ENCODE measurements around the gene SLC24A2. TPM values are rescaled to one million over a fixed set of nuclear protein-coding genes. Genes with fewer than 3 reads are reported as not detected.

Gene SLC24A2
- total and polyA plus RNA-seq, 2 of the 8 experiments (the other 6 are each of a cell fraction or from before 2014, with no cell fraction given) = 2.8 to 6.5 TPM

- Histone ChIP-seq H3K4me3 (ENCODE audit: extremely low read depth in 1 of 4, insufficient read depth in 2 of 4, low read depth in 3 of 4, low read length in 4 of 4) (peak overlapping the region in 1 of 4 experiments; percentile 42; a peak in 2 of 8 replicates), H2BK15ac (ENCODE audit: low read length) (no peak overlapping the region), H3K23ac (ENCODE audit: insufficient read length) (no peak overlapping the region), H3K4ac (replicated peaks; ENCODE audit: insufficient read length, low read depth, low read length) (no peak overlapping the region), H3K27me3 (replicated peaks in 1 of 4; ENCODE audit: control insufficient read depth in 3 of 4, extremely low read depth in 1 of 4, insufficient read depth in 3 of 4, low read length in 3 of 4) (no peaks in the 10 kb centered on the region), H3K27ac (ENCODE audit: low read depth, low read length) (peak overlapping the region; percentile 43), H4K91ac (replicated peaks; ENCODE audit: insufficient read length, low read length) (peak overlapping the region; percentile 13), H4K20me1 (replicated peaks in 1 of 2; ENCODE audit: control insufficient read depth in 1 of 2, insufficient read depth in 2 of 2, low read length in 2 of 2) (no peaks in the 10 kb centered on the region), H3K9me3 (ENCODE audit: insufficient read depth in 2 of 2, low read depth in 1 of 2, low read length in 1 of 2) (peaks cover 0 to 11% of the 10 kb centered on the region in 2 experiments; a peak in 2 of 4 replicates), H2AFZ (ENCODE audit: low read length) (no peak overlapping the region), H3K79me2 (ENCODE audit: control insufficient read depth in 1 of 2, insufficient read depth in 2 of 2, low read length in 2 of 2) (no peaks in the 10 kb centered on the region), H3K23me2 (ENCODE audit: low read depth, low read length) (0 out of 2 replicates have a peak, but pooled peaks cover 2% of the 10 kb centered on the region), H4K8ac (ENCODE audit: extremely low read depth, insufficient read depth, low read length) (no peak overlapping the region), H2BK5ac (ENCODE audit: low read depth, low read length) (peak overlapping the region; percentile 63; the same call in 1 of the 2 replicates), H2BK20ac (ENCODE audit: low read length) (peak overlapping the region; percentile 87; the same call in 1 of the 2 replicates), H3K4me2 (ENCODE audit: insufficient read depth in 1 of 2, low read depth in 2 of 2, low read length in 2 of 2) (peak overlapping the region; percentile 28 to 36), H3K18ac (ENCODE audit: extremely low read depth, low read length) (no peak overlapping the region), H3K4me1 (replicated peaks in 1 of 4; ENCODE audit: control insufficient read depth in 3 of 4, insufficient read depth in 4 of 4, low read length in 3 of 4) (peaks cover 0 to 33% (median 8%) of the 10 kb centered on the region in 4 experiments; a peak in 5 of 7 replicates), H3K79me1 (ENCODE audit: low read depth, low read length) (no peaks in the 10 kb centered on the region), H2AK5ac (ENCODE audit: low read depth, low read length) (no peak overlapping the region), H2BK120ac (replicated peaks; ENCODE audit: low read depth, low read length) (peak overlapping the region; percentile 41), H3K36me3 (ENCODE audit: control insufficient read depth in 2 of 4, insufficient read depth in 4 of 4, low read length in 3 of 4) (no peaks in the 10 kb centered on the region; a peak in 1 of 8 replicates), H3K56ac (replicated peaks; ENCODE audit: insufficient read length, low read depth, low read length) (no peak overlapping the region), H3K14ac (ENCODE audit: insufficient read length) (no peak overlapping the region), H2BK12ac (ENCODE audit: low read depth, low read length) (no peak overlapping the region; the same call in 1 of the 2 replicates), H3K9ac (replicated peaks in 1 of 4; ENCODE audit: extremely low read depth in 1 of 4, low read depth in 3 of 4, low read length in 3 of 4) (no peak overlapping the region; a peak in 1 of 7 replicates), H4K5ac (ENCODE audit: insufficient read length, low read depth, low read length) (peak overlapping the region; percentile 57)
- POLR2A ChIA-PET (ENCODE audit: partially characterized antibody) = no interaction called here
- CTCF ChIA-PET (ENCODE audit: partially characterized antibody) = no interaction called here
- FAIRE-seq = peak; percentile 66
- 15% methylated on average over 4 of the region's 4 CpGs; no CpG with 5 or more reads in 1 of the 2 experiments for WGBS, 2 experiments (ENCODE audit: extremely low coverage in 1 of 2, insufficient coverage in 1 of 2, insufficient read length in 1 of 2, insufficient replicate concordance in 2 of 2, low coverage in 1 of 2, low lambda C conversion rate in 2 of 2, missing lambda C conversion rate in 1 of 2)
- DNase-seq (ENCODE audit: low read depth in 1 of 2, low spot score in 2 of 2) = no peak
These were observed 18.5 kb upstream of the SLC24A2 start for GRCh38 chr9:19807182-19807892.
